Measurements from ENCODE around the gene ARHGEF25.
"Not testable (repeated sequence)": the region's sequence is repeated elsewhere in the genome, so short reads cannot be mapped to it uniquely, and the experiment has no call there.

The ARHGEF25 gene

GRCh38 chr12:57586128-57586527, 25.1 kb upstream of the ARHGEF25 start:
- DNase-seq: no peak

GRCh38 chr12:57586832-57587429, 24.3 kb upstream of the ARHGEF25 start:
- DNase-seq: no peak

- not testable (repeated sequence) for DNase-seq
Observed at GRCh38 chr12:57588951-57589610, 22.2 kb upstream of the ARHGEF25 start.

- DNase-seq: no peak
Observed at GRCh38 chr12:57590479-57590863, 20.8 kb upstream of the ARHGEF25 start.

GRCh38 chr12:57590864-57591781, 20.1 kb upstream of the ARHGEF25 start, which contains the start of gene PIP4K2C:
Gene PIP4K2C (plus strand): TSS chr12:57591192. CDS start chr12:57591290, 98 bp downstream.
- peak; percentile 53 for DNase-seq

GRCh38 chr12:57591782-57592325, 19.4 kb upstream of the ARHGEF25 start:
- no peak for DNase-seq

GRCh38 chr12:57592551-57593165, 18.6 kb upstream of the ARHGEF25 start:
- no peak for DNase-seq

- DNase-seq: no peak
Observed at GRCh38 chr12:57593187-57593586, 18.0 kb upstream of the ARHGEF25 start.

- no peak for DNase-seq
Observed at GRCh38 chr12:57600395-57600794, 10.8 kb upstream of the ARHGEF25 start.

- DNase-seq: no peak
Observed at GRCh38 chr12:57602544-57602943, 8.7 kb upstream of the ARHGEF25 start.

- DNase-seq: no peak
Observed at GRCh38 chr12:57603324-57603723, 7.9 kb upstream of the ARHGEF25 start.

- DNase-seq: no peak
Observed at GRCh38 chr12:57603815-57604453, 7.3 kb upstream of the ARHGEF25 start.

GRCh38 chr12:57604454-57604991, 6.7 kb upstream of the ARHGEF25 start, which contains the start of gene DTX3:
Gene DTX3 (plus strand): TSS chr12:57604824. CDS start chr12:57606518, 1,694 bp downstream.
- no peak for DNase-seq

- no peak for DNase-seq
Observed at GRCh38 chr12:57604992-57605810, 6.0 kb upstream of the ARHGEF25 start.

GRCh38 chr12:57605811-57606311, 5.4 kb upstream of the ARHGEF25 start:
- no peak for DNase-seq

GRCh38 chr12:57606399-57606798, 4.8 kb upstream of the ARHGEF25 start:
- no peak for DNase-seq

GRCh38 chr12:57606821-57607220, 4.4 kb upstream of the ARHGEF25 start:
- DNase-seq: no peak

- no peak for DNase-seq
Observed at GRCh38 chr12:57607958-57608663, 3.1 kb upstream of the ARHGEF25 start.

- DNase-seq: no peak
Observed at GRCh38 chr12:57609101-57609780, 2.0 kb upstream of the ARHGEF25 start.

Data from NCI-H187 treated with DMSO at 0.1 percent for 48 hours (cell line).